HG03045 (cell line): ENCODE data around the gene ARHGAP20.

Source experiments
- ATAC-seq: cut with Tn5 transposase; IDR thresholded peaks from one replicate; pipeline ENCODE4 v1.9.1; 2021; ENCODE audit warnings: mild to moderate bottlenecking, moderate library complexity; ENCODE audit not compliant: unreplicated experiment

ARHGAP20 gene, protein sequence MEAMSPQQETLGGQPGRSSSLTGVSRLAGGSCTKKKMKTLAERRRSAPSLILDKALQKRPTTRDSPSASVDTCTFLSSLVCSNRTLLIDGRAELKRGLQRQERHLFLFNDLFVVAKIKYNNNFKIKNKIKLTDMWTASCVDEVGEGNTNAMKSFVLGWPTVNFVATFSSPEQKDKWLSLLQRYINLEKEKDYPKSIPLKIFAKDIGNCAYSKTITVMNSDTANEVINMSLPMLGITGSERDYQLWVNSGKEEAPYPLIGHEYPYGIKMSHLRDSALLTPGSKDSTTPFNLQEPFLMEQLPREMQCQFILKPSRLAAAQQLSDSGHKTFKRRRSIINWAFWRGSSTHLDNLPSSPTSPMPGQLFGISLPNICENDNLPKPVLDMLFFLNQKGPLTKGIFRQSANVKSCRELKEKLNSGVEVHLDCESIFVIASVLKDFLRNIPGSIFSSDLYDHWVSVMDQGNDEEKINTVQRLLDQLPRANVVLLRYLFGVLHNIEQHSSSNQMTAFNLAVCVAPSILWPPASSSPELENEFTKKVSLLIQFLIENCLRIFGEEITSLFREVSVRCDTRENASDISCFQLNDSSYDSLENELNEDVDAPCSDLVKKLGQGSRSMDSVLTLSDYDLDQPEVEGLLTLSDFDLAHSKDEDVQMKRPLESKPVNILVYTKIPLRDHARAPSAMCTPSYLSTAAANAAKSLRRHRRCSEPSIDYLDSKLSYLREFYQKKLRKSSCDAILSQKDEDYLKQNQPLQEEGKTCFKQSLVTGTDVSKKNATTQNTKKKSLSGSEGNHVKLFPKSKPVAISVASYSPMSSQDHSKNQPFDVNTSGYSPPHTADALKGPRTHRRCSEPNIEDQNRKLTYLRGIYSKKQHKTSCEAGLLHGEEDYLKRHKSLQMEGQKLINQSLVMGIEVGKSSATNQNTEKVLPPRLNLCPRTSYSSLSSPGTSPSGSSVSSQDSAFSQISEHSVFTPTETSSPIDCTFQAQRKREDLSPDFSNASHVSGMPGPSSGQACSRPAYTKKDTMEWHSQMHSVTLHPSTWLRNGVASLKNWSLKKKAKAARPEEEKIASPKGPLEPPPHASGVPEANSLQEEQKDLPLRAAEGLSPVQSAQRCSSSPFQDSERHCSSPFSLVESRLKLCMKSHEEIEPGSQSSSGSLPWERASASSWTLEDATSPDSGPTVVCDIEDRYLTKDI

GRCh38 chr11:110711776-110712658 lies at the start of gene ARHGAP20:
ARHGAP20 (minus strand) TSS chr11:110712437; CDS start chr11:110712231, 206 bp downstream.
- peak; percentile 74 for ATAC-seq

DNA sequence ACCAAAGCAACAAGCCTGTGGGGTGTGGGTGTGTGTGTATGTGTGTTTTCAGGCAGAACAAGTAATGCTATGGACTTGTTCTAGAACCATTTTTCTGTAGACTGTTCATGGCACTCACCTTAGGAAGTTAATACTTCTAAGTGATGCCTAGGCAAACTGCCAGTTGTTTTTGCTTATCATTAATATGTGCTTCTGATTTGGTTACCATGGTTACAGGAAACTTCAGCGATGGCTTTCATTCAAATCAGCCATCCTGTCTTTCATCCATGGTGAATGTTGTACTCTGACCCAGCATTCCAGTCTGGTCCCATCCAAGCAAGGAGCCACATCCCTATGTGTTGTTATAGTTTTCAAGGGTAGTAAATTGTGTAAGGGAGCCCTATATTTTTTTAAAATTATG lies 49.8 kb upstream of the ARHGAP20 start:
- ATAC-seq: no peak

- ATAC-seq: no peak
Measured at GRCh38 chr11:110761131-110761530, 48.9 kb upstream of the ARHGAP20 start.

DNA sequence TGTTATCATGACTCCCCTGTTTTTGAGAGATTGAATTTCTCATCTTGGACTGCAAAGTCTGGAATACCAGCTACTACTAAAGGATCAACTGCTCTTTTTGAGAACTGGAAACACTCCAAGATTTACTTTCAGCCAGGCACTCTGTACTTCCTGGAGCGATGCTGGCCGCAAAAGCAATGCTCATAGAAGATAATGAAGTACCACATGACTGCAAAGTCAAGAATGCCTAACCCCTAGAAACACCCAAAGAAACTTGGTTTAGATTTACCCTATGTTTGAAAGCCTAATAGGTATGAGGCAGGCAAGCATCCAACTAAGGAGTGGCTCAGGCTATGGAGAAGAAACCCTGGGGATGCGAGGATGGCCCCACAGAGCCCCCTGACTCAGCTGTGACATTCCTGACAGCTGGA lies 47.7 kb upstream of the ARHGAP20 start:
- no peak for ATAC-seq

DNA sequence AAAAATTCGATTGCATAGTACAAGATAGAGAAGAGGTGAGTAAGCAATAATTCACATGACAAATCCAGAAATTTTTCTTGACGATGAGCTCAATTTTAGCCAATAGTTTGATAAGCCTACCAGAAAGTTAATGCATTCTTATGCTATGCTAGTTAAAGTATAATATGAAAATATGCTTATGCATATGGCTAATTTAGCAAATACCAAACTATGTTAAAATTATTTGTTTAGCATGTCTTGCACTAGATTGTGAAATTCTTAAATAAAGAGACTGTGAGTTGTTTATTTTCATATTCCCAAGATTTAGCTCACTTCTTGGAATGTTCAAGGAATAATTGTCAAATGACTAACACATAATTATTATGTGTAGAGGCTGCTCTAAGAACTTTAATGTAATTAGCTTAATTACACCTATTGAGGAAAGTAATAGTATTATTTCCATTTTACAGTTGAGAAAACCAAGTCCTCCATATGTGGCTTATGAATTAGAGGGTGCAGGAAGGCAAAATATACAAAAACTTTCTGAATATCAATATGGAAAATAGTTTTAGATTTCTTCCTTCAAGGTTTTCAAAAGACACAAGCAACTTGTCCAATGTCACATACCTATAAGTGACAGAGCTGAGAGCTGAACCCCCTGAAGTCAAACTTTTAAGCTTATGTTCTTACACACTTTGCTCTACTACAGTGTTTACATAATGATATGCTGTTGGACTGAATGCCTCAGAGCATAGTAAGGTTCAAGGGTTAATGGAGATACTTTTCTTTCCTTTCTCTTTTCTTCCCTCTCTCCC lies 45.9 kb upstream of the ARHGAP20 start:
- no peak for ATAC-seq

DNA sequence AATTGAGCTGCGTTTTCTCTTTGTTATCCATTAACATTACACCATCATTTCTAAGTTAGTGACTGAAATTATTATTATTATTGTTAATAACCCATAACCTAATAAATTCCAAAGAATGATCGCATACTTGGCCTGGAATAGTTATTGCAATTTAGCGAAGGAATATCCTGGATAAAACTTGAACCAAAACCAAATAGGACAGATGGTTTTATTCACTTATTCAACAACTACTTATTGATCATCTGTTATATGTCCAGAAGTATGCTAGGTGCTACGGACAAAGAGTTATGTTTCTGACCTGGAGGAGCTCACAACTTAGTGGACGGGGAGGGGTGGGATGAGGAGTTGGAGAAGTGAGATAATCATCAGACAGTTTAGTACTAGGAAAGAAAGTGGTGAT lies 44.8 kb upstream of the ARHGAP20 start:
- ATAC-seq: no peak

- no peak for ATAC-seq
Measured at GRCh38 chr11:110755941-110756340, 43.7 kb upstream of the ARHGAP20 start.

DNA sequence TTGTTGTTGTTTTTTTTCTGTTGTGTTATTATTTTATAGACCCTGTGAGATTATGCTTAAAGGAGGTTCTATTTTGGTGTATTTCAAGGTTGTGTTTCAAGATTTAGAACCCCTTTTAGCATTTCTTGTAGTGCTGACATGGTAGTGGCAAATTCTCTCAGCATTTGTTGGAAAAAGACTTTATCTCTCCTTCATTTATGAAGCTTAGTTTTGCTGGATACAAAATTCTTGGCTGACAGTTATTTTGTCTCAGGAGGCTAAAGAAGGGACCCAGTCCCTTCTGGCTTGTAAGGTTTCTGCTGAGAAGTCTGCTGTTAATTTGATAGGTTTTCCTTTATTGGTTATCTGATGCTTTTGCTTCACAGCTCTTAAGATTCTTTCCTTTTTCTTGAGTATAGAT lies 40.7 kb upstream of the ARHGAP20 start:
- no peak for ATAC-seq

- no peak for ATAC-seq
Measured at GRCh38 chr11:110750100-110750499, 37.9 kb upstream of the ARHGAP20 start.

GRCh38 chr11:110747531-110747930 lies 35.3 kb upstream of the ARHGAP20 start:
- ATAC-seq: no peak

GRCh38 chr11:110738641-110739040 lies 26.4 kb upstream of the ARHGAP20 start:
- no peak for ATAC-seq

DNA sequence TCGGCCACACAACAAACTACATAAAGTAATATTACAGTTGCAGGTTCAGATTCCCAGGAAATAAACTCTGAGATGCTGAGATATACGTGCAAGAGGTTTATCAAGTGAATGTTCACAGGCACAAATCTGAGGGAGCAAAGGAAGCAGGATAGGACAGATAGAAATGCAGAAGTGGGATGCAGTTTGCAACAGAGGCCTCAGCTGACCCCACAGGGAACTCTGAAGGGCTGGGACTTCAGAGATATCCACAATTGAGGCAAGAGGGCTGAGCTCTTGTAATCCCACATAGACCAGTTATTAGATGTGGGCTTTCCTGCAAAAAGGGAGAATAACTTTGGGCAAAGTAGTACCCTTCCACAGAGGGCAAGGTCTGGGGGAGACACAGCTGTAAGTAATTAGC lies 25.4 kb upstream of the ARHGAP20 start:
- ATAC-seq: no peak

DNA sequence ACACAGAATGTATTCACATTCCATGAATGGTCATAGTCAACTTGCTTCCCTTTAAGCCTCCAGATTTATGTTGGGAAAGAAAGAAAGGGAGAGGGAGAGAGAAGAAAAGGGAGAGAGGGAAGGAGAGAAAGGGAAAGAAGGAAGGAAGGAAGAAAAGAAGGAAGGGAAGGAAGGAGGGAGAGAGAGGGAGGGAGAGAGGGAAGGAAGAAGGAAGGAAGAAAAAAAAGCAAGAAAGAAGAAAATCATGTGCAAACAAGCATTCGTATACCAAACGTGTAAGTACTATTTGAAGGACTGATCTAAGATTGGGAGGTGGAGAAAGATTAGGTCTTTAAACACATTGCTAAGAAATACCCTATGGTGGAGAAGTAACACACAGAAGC lies 23.9 kb upstream of the ARHGAP20 start:
- no peak for ATAC-seq

DNA sequence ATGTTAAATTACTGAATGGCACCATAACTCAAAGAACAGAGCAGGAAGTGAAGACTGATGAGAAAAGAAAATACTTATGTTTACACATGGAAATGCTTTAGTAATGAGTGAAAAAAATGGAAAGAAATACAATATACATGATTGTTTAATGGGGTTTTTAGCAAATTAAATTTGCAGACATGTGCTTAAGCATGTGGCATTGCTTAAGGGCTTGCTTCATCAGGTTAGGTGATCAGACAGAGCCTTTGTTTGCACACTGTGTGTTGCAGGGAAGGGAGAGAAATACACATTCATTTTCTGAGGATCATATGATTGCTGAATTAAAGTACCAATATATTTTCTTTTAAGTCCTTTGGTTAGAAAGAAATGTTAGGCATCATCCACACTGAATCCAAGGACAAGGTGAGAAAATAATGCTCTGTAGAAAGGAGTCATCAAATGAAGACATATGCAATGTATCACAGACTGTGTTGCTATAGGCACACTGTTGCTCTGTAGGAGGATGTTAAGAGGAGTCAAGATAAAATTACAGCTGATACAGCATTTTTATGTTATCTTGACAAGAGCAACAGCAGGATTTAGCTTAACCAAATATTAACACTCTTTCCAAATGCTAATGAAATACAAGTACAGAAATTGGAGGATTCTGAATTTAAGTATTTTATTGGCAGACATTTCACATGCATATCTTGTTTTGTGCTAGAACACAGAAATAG lies 23.4 kb upstream of the ARHGAP20 start:
- ATAC-seq: no peak

- no peak for ATAC-seq
Measured at GRCh38 chr11:110734790-110735189, 22.6 kb upstream of the ARHGAP20 start.

DNA sequence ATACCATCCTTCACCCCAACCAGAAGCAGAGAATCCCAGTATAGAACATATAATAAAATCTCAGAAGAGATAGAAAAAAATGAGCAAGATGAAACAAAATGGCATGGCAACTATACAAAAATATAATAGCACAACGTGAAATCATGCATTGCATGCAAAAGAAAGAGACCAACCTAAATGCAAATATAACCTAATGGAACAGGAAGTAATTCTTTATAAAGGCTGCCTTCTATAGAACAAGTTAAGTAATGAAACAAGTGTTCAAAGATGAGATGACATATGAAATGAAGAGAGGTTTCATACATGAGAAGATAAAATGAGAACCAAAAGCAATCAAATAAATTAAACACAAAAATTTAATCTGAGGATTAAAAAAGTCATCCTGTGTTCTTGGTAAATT lies 18.5 kb upstream of the ARHGAP20 start:
- no peak for ATAC-seq

- no peak for ATAC-seq
Measured at GRCh38 chr11:110728883-110729282, 16.6 kb upstream of the ARHGAP20 start.

DNA sequence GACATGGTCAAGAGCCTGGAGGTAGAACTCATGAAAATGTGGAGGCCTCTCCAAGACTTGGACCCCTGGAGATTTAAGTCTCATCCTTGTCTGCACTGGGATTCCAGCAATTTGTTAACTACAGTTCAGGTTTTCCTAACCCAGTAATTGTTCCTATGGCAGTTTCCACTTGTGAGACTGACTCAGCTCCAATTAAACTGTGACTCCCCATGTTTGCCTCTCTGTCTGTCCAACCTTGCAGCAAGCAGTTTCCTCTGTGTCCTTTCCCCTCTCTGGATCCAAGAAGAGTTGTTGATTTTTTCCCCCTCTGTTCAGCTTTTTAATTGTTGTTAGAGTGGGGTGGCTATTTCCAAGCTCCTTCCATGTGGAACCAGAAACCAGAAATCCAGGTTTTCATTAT lies 16.2 kb upstream of the ARHGAP20 start:
- ATAC-seq: no peak

DNA sequence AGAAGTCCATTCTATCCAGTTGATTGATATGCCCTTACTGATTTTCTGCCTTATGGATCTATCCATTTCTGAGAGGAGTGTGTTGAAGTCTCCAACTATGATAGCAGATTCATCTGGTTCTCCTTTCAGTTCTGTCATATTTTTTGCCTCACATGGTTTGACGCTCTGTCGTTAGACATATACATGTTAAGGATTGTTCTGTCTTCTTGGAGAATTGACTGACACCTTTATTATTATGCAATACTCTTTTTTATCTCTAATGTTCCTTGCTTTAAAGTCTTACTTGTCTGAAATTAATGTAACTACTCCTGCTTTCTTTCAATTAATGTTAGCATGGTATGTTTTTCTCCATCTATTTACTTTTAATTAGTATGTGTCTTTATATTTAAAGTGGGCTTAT lies 12.1 kb upstream of the ARHGAP20 start:
- ATAC-seq: no peak
